ENCODE results near the gene LARP7.

GRCh38 chr4:112700679-112701078 is 63.7 kb downstream of the LARP7 start:
- no peak for TF ChIP-seq CTCF (IDR thresholded peaks at IDR 0.05; ENCODE audit: low read depth, low read length)
- no peak for TF ChIP-seq EZH2phosphoT487 (IDR thresholded peaks at IDR 0.05; ENCODE audit: low read depth)

Data from OCI-LY3 (cell line).